ENCODE measurements around the gene EFS. TPM values are rescaled to one million over a fixed set of nuclear protein-coding genes. Genes with fewer than 3 reads are reported as not detected.
A peak's percentile ranks its signal among the peaks of the same experiment; 100 is the strongest.

EFS gene, protein sequence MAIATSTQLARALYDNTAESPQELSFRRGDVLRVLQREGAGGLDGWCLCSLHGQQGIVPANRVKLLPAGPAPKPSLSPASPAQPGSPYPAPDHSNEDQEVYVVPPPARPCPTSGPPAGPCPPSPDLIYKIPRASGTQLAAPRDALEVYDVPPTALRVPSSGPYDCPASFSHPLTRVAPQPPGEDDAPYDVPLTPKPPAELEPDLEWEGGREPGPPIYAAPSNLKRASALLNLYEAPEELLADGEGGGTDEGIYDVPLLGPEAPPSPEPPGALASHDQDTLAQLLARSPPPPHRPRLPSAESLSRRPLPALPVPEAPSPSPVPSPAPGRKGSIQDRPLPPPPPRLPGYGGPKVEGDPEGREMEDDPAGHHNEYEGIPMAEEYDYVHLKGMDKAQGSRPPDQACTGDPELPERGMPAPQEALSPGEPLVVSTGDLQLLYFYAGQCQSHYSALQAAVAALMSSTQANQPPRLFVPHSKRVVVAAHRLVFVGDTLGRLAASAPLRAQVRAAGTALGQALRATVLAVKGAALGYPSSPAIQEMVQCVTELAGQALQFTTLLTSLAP
- total RNA-seq (2014; rRNA removed; shearing (Covaris generic)), result not detected in 2 replicates

DNA sequence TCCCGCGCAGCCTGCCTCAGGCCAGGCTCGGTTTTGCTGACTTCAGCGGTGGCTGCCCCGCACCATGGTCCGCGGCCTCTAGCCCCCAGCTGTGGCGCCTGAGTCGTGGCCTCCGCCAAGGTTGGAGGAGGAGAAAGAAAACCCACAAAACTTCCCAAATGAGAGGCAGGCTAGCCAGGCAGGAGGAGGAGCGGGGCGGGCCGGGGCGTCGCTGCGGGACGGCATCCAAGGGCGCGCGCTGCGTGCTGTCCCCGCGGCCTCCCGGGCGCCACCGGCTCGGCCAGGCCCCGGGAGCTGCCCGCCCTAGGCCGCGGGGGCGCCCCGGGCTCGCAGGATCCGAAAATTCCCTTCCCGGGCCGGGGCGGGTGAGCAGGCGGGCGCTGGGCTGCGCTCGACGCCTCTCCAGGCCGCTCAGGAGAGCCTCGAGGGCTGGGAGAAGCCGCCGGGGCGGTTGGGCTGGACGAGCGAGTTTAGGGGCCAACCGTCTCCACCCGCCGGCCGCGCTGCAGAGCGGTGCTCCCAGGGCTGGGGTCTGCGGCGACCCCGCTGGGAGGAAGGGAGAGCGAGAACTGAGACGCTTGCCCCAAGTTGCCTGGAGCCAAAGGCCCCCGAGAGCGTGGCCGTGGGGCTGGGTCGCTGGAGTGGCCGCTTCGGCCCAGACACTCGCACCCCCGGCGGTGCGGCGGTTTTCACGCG, at the start of gene EFS:
Gene EFS, minus strand, starts transcription at position 137 of the 696 bp plus-strand sequence. CDS start 147 bp downstream, outside the sequence.
- in situ Hi-C loops (cut with HindIII; ENCODE audit: low sequenced_read_pairs), result no loop called here
- DNase-seq (ENCODE audit: low spot score), result no peak

GRCh38 chr14:23414254-23414653, 49.3 kb upstream of the EFS start:
- DNase-seq (ENCODE audit: low spot score), result no peak
- in situ Hi-C loops (cut with HindIII; ENCODE audit: low sequenced_read_pairs), result no loop called here

GRCh38 chr14:23413681-23414080, 48.7 kb upstream of the EFS start:
- no peak for DNase-seq (ENCODE audit: low spot score)
- in situ Hi-C loops (cut with HindIII; ENCODE audit: low sequenced_read_pairs), result no loop called here

GRCh38 chr14:23411563-23412525, 46.9 kb upstream of the EFS start:
- DNase-seq (ENCODE audit: low spot score), result no peak
- in situ Hi-C loops (cut with HindIII; ENCODE audit: low sequenced_read_pairs), result no loop called here

DNA sequence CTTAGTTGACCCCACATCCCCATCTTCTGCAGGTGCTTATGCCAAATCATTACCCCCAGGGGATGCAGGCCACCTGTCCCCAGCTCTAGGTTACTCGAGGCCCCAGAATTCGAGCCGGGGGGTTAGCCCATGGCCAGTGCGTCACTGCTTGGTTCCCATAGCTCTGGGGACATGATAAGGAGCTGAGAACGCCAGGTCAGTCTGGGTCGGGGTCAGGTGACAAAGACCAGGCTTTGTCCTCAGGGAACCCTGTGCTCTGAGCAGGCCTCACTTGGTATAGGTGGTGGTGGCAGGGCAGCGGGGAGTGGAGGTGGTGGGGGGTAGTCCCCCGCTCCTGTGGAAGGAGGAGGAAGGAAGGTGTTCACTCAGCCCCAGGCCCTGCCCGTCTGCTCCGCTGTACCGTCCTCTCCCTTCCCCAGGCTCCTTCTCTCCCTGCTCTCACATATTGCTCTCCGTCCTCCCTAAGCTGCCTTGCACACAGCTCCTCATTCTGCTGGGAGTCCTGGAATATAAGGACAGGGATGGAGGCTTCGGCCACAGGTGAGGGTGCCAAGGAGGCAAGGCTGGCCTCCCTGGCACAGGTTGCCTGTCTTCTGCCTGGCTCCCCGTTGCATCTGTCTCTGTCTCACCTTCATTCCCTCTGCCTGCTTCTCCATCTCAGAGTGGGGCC, 45.1 kb upstream of the EFS start:
- DNase-seq (ENCODE audit: low spot score), result no peak
- in situ Hi-C loops (cut with HindIII; ENCODE audit: low sequenced_read_pairs), result no loop called here

GRCh38 chr14:23409475-23409874, 44.5 kb upstream of the EFS start:
- no peak for DNase-seq (ENCODE audit: low spot score)
- in situ Hi-C loops (cut with HindIII; ENCODE audit: low sequenced_read_pairs), result no loop called here

DNA sequence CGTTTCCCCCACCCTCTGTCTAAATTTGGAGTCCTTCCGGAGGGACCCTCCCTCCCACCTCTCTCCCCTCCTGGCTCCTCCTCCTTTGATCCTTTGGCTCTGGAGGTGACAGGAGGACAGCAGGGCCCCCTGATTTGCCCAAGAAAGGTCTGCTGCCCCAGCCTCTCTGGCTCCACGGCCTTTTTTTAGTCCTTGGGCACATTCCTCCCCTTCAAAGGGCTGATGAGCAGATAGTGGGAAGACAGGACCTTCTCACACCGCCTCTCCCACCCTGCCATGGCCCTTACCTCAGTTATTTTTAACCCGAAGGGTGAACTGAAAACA, 43.3 kb upstream of the EFS start:
- no peak for DNase-seq (ENCODE audit: low spot score)
- in situ Hi-C loops (cut with HindIII; ENCODE audit: low sequenced_read_pairs), result no loop called here

DNA sequence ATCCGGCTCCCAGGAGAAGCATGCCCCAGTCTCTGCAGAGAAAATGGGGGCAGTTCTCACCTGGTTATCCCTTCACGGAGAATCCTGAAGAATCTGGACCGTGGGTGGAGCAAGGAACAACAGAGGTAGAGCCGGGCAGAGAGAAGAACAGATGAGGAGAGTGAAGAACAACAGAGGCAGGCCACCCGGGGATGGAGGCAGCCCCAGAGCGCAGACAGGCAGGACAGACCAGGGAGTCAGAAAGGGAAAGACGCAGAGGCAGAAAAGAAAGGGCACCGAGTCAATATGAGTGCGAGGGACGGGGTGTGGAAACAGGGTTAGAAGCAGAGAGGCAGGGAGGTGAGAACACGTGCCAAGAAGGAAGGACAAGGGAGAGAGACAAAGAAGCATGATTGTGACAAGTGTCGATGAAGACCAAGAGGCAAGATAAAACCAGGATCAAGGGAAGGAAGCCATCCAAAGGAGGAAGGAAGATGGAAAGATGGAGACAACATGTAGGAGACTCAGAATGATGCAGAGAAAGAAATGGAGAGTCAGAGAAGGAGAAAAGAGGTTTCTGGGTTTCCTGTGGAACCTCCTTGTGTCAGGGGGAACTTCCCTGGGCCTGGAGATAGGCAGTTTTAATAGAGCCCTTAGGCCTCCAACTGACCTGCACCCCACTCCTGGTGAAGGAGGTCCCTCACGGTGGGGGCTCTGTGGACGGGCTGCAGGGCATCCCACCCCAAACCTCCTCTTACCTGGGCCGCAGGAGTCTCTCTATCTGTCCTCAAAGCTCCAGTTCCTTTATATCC, 42.7 kb upstream of the EFS start, which contains the start of gene MYH6:
Gene MYH6, minus strand, starts transcription at position 758 of the 791 bp plus-strand sequence. CDS start 1,050 bp downstream, outside the sequence.
- in situ Hi-C loops (cut with HindIII; ENCODE audit: low sequenced_read_pairs), result no loop called here
- no peak for DNase-seq (ENCODE audit: low spot score)

GRCh38 chr14:23406725-23407355, 41.9 kb upstream of the EFS start:
- in situ Hi-C loops (cut with HindIII; ENCODE audit: low sequenced_read_pairs), result no loop called here
- DNase-seq (ENCODE audit: low spot score), result no peak

DNA sequence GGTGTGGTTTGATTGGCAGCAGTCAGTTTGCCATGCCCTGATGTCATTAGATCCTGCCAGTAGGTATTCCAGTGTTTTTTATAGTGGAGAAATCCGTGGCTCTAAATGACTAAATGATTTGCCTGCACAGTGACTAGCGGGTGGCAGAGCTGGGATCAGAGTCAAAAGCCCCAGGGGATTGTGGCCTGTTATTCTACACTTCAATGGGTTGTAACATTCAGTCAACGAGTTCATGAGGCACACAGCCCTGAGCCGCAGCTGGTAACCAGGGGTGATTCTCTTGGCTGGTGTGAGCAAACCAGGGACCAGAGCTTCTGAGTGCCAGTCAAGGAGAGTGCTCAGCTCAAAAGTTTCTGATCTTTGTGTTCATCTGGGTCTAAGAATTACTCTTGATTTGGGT, 41.3 kb upstream of the EFS start:
- peak; percentile 11 for DNase-seq (ENCODE audit: low spot score)
- in situ Hi-C loops (cut with HindIII; ENCODE audit: low sequenced_read_pairs), result no loop called here

GRCh38 chr14:23405516-23406025, 40.6 kb upstream of the EFS start:
- DNase-seq (ENCODE audit: low spot score), result no peak
- in situ Hi-C loops (cut with HindIII; ENCODE audit: low sequenced_read_pairs), result no loop called here

- DNase-seq (ENCODE audit: low spot score), result no peak
- in situ Hi-C loops (cut with HindIII; ENCODE audit: low sequenced_read_pairs), result no loop called here
Measured at GRCh38 chr14:23405096-23405495, 40.1 kb upstream of the EFS start.

DNA sequence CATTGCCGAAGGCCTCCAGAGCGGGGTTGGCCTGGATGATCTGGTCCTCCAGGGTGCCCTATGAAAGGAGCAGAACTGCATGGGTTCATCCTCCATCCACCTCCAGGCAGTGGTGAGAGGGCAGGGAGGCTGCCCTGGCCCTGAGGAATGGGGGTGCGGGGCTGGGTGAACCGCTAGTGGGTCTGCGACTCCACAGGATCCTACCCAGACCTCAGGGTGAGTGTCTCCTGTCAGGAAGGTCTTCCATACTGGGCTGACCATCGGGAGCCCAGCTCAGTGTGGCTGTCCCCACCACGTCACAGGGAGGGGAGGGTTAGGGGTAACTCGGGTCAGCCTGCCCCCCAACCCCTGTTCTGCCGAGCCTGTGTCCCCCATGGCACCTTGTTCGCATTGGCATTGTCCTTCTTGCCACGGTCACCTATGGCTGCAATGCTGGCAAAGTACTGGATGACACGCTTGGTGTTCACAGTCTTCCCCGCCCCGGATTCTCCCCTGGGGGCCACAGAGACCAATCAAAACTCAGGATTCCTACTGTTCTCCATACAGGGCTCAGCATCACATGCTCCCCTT, 39.4 kb upstream of the EFS start:
- no peak for DNase-seq (ENCODE audit: low spot score)
- in situ Hi-C loops (cut with HindIII; ENCODE audit: low sequenced_read_pairs), result no loop called here

GRCh38 chr14:23403908-23404307, 38.9 kb upstream of the EFS start:
- no peak for DNase-seq (ENCODE audit: low spot score)
- in situ Hi-C loops (cut with HindIII; ENCODE audit: low sequenced_read_pairs), result no loop called here

DNA sequence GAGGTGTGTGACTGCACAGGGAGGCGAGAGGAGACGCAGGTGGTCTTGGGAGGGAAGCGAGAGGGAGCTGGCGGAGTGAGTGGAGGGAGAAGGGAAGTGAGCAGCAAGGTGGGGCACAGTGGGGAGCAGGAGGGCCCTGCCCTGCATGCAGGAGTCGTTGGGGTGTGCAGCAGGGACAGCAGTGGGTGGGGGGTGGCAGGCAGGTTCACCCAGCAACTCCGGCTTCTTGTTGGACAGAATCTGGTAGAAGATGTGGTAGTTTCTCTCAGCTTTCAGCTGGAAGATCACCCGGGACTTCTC, 38.1 kb upstream of the EFS start:
- in situ Hi-C loops (cut with HindIII; ENCODE audit: low sequenced_read_pairs), result no loop called here
- no peak for DNase-seq (ENCODE audit: low spot score)

- DNase-seq (ENCODE audit: low spot score), result no peak
- in situ Hi-C loops (cut with HindIII; ENCODE audit: low sequenced_read_pairs), result no loop called here
Measured at GRCh38 chr14:23402296-23403138, 37.5 kb upstream of the EFS start.

Measured in G401 (cell line).